HL-60 (cell line): ENCODE results near the gene IL11RA.

Experiments
- DNase-seq, 2 experiments: peaks; one replicate each; pipeline ENCODE4 v3.0.0-alpha.2; 2010 to 2020; ENCODE audit warnings: low read depth in 1 of 2, low spot score in 1 of 2
- H3K27ac ChIP-seq: fragments of 250-450 bp; sonication (Bioruptor Pico); replicated peaks from 2 replicates; pipeline ENCODE4 v1.5.1; 2020; ENCODE audit warnings: mild to moderate bottlenecking, moderate library complexity
- H3K27me3 ChIP-seq: fragments of 250-450 bp; sonication (Bioruptor Pico); 2 replicates; pipeline ENCODE4 v1.5.1; 2021; ENCODE audit warnings: mild to moderate bottlenecking, moderate library complexity; ENCODE audit not compliant: insufficient read depth, poor library complexity, severe bottlenecking
- H3K4me3 ChIP-seq: replicated peaks from 2 replicates; pipeline ENCODE4 v1.5.1; 2011; ENCODE audit warnings: mild to moderate bottlenecking, control low read depth, low read length; ENCODE audit not compliant: insufficient read depth
- GABPA ChIP-seq: IDR thresholded peaks from 2 replicates; pipeline ENCODE4 v1.6.1; 2012; ENCODE audit warnings: low read depth
- POLR2AphosphoS5 ChIP-seq: IDR thresholded peaks from 2 replicates; pipeline ENCODE4 v1.6.1; 2012; ENCODE audit warnings: low read depth
- SPI1 ChIP-seq: IDR thresholded peaks from 2 replicates; pipeline ENCODE4 v1.6.1; 2012; ENCODE audit warnings: low read depth, mild to moderate bottlenecking, borderline replicate concordance
- TF ChIP-seq, protein P1 (sequence below): IDR thresholded peaks from 2 replicates; pipeline ENCODE4 v1.6.1; 2012; ENCODE audit warnings: low read depth; ENCODE audit not compliant: insufficient replicate concordance
- TF ChIP-seq, protein P2 (sequence below): IDR thresholded peaks from one replicate; pipeline ENCODE4 v1.5.1; 2011; ENCODE audit warnings: low read length, control low read depth, inconsistent platforms; ENCODE audit not compliant: insufficient read depth

The IL11RA gene

GRCh38 chr9:34620061-34620994 is 31.7 kb upstream of the IL11RA start, which contains the start of gene DCTN3:
Gene DCTN3, minus strand, starts transcription at chr9:34620495. Its CDS starts 31 bp downstream, at chr9:34620464.
- Histone ChIP-seq H3K4me3 (peak within 1 kb of the TSS; percentile 94), H3K27me3 (peaks cover 29% of the 10 kb centered on the region), H3K27ac (peak within 1 kb of the TSS; percentile 55)
- TF ChIP-seq POLR2AphosphoS5 (peak; percentile 74; the same call in 1 of the 2 replicates), SPI1 (no peak), GABPA (peak; percentile 90)
- TF ChIP-seq, protein P1, sequence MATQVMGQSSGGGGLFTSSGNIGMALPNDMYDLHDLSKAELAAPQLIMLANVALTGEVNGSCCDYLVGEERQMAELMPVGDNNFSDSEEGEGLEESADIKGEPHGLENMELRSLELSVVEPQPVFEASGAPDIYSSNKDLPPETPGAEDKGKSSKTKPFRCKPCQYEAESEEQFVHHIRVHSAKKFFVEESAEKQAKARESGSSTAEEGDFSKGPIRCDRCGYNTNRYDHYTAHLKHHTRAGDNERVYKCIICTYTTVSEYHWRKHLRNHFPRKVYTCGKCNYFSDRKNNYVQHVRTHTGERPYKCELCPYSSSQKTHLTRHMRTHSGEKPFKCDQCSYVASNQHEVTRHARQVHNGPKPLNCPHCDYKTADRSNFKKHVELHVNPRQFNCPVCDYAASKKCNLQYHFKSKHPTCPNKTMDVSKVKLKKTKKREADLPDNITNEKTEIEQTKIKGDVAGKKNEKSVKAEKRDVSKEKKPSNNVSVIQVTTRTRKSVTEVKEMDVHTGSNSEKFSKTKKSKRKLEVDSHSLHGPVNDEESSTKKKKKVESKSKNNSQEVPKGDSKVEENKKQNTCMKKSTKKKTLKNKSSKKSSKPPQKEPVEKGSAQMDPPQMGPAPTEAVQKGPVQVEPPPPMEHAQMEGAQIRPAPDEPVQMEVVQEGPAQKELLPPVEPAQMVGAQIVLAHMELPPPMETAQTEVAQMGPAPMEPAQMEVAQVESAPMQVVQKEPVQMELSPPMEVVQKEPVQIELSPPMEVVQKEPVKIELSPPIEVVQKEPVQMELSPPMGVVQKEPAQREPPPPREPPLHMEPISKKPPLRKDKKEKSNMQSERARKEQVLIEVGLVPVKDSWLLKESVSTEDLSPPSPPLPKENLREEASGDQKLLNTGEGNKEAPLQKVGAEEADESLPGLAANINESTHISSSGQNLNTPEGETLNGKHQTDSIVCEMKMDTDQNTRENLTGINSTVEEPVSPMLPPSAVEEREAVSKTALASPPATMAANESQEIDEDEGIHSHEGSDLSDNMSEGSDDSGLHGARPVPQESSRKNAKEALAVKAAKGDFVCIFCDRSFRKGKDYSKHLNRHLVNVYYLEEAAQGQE = no peak
- TF ChIP-seq, protein P2, sequence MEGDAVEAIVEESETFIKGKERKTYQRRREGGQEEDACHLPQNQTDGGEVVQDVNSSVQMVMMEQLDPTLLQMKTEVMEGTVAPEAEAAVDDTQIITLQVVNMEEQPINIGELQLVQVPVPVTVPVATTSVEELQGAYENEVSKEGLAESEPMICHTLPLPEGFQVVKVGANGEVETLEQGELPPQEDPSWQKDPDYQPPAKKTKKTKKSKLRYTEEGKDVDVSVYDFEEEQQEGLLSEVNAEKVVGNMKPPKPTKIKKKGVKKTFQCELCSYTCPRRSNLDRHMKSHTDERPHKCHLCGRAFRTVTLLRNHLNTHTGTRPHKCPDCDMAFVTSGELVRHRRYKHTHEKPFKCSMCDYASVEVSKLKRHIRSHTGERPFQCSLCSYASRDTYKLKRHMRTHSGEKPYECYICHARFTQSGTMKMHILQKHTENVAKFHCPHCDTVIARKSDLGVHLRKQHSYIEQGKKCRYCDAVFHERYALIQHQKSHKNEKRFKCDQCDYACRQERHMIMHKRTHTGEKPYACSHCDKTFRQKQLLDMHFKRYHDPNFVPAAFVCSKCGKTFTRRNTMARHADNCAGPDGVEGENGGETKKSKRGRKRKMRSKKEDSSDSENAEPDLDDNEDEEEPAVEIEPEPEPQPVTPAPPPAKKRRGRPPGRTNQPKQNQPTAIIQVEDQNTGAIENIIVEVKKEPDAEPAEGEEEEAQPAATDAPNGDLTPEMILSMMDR = no peak
- DNase-seq = peak; percentile 85 to 96

DNA sequence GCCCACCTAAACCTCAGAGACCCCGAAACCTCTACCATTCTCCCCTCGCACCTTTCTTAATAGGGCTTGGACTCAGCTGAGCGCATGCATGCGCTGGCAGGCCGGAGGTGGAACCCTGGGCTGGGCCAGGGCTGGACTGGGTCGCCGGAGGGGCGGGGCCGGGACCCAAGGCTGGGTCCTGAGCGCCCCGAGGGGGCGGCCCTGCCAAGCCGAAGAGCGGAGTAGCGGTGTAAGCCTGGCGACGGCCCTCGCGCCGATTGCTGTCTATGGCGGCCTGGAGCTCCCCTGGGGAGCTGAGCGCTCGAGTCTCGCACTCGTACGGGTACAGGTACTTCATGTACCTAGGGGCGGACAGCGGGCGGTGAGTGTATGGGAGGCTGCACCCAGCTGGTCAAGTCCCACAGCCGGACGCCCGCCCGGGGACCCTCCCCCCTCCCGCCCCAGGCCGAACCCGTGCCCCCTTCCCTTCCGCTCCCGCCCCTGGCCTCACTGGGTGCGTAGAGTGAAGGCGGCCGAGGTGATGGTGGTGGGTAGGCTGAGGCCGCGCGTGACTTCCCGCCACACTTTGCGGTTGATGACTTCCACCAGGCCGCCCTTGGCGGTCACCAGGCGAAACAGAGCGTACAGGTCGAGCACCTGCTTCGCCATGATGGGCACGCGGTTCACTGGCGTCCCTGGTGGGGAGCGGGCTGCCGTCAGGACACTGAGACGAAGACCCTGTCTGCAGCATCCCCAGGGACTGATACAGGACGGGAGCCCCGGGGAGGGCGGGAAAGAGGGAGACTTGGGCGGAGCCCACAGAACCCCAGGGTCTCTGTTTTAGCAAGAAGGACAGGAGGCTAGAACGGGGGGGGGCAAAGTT is 28.4 kb upstream of the IL11RA start:
- H3K27me3 ChIP-seq = peaks cover 58% of the 10 kb centered on the region
- no peak overlapping the region for H3K27ac ChIP-seq
- TF ChIP-seq SPI1 (no peak), GABPA (no peak), POLR2AphosphoS5 (no peak)
- TF ChIP-seq, protein P1 = no peak
- TF ChIP-seq, protein P2 = no peak
- DNase-seq = no peak
- H3K4me3 ChIP-seq = no peak overlapping the region

DNA sequence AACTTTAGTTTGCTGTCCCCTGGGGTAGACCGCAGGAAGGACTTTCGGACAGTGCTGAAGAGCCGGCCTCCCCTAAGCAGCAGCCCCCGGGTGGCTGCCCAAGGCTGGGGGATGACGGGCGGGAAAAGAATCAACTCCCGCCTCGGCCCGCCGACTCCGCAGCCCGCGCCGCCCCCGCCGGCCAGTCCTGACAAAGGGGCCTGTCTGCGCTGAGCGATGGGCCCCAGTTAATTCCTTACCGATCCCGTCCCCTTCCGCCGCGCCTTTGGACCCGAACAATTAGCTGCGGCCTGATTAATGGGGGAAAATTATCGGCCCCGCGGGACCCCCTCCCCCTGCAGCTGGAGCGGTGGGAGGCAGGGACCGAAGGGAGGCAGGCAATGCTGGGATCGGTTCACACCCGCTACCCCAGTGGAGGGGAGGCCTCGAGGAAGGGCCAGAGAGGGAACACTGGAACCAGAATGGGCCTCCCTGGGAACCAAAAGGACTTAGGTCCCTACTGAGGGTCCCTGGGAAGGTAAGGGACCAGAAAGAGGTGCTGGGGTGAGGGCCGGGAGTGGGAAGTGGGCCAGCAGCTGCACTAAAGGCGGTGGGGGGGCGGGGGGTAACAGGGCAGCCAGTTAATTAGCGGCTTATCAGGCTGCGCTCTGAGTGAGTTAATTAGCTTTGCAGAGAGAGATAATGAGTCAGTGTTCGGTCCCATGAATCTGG is 27.4 kb upstream of the IL11RA start:
- TF ChIP-seq, protein P1 = no peak
- TF ChIP-seq POLR2AphosphoS5 = no peak
- TF ChIP-seq, protein P2 = no peak
- no peak for TF ChIP-seq GABPA
- TF ChIP-seq SPI1 = no peak
- no peak overlapping the region for H3K27ac ChIP-seq
- H3K4me3 ChIP-seq = no peak overlapping the region
- DNase-seq = no peak
- H3K27me3 ChIP-seq = peaks cover 64% of the 10 kb centered on the region
